GM04503 (cell line): ENCODE results near the gene MYCBPAP.

Source experiments
- DNase-seq: peaks from one replicate; pipeline ENCODE4 v3.0.0-alpha.2; 2012; ENCODE audit warnings: low read depth

MYCBPAP gene

GRCh38 chr17:50556803-50557202, 48.6 kb downstream of the MYCBPAP start:
- no peak for DNase-seq

GRCh38 chr17:50557630-50558029, 49.4 kb downstream of the MYCBPAP start:
- DNase-seq = no peak

DNA sequence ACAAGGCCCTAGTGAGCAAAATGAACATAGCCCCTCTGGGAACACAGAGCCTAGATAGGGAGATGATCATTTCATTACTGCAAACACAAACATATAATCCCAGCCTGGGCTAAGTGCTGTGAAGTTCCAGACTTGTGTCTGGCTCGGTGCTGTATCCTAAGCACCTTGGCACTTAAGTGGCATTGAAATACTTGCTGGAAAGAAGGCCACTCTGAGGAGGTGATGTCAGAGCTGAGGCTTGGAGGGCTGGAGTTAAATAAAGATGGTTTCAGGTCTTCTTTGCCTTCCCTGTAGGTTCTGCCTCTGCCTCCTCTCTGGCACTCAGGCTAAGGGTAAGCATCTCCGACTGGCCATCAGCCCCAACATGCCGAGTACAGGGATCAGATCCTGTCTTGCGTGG, 49.9 kb downstream of the MYCBPAP start:
- no peak for DNase-seq

DNA sequence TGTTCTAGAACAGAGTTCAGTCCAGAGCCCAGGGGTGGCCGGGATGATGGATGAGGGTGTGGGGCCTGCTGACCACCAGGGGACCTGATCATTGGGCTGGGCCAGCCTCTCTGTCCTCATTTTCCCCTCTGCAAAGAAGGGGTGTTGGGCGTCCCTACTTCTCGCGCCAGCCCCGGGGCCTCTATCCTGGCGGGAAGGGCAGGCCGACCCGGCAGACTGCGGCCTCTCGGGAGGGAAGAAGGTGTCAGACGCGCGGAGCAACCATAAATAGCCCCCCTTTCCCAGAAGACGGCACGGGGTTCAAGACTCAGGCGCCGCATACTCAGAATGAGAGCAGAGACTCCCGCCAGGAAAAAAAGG, 50.3 kb downstream of the MYCBPAP start:
- no peak for DNase-seq

DNA sequence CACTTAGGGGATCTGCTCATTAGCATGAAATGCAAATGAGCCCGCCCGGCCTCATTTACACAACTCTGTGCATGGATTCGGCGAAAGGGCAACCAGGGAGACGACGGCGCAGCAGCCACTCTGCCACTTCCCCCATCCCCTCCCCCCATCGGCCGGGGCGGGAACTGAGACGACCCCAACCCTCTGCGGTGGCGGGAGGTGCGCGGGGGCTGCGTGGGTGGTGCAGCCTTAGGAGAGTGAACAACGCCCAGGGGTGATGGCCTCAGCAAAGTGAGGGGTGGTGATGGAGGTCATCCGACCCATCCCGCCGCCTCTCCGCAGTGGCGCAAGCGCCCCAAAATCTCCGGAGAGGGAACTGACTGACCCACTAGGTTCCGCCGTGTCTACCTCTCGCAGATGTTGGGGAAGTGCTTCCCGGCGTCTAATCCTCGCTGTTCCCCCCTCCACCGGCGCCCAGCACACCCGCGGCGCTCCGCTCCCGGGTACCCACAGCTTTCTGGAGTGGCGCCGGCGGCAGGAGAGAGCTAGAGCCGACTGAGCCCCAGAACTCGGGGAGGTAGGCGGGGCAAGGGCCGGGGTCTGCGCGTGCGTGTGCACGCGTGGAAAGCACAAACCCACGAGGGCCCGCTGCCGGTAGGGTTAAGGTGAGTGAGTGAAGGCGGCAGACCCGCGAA, 50.8 kb downstream of the MYCBPAP start:
- DNase-seq = no peak

DNA sequence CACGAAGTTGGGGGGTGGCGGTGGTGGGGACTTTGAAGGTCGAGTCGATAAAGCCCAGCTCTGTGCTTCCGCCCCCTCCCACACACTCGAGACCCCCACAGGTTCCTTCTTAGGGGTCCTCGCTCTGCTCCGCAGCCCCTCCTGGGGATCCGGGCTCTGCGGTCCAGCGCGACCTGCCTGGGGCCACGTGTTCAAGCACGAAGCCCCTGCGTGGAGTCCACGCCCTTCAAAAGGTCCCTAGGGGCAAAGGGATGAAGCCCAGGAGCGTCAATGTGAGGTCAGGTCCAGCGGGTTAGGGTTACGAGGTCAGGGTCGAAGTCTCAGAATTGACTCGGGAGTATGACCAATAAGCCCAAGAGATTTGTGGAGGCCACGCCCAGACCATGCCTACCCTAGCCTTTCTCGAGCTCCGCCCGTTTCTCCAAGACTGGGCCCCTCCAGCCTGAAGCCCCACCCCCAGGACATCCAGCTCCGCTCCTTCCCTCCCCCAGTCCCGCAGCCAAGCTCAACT, 51.5 kb downstream of the MYCBPAP start:
- no peak for DNase-seq

DNA sequence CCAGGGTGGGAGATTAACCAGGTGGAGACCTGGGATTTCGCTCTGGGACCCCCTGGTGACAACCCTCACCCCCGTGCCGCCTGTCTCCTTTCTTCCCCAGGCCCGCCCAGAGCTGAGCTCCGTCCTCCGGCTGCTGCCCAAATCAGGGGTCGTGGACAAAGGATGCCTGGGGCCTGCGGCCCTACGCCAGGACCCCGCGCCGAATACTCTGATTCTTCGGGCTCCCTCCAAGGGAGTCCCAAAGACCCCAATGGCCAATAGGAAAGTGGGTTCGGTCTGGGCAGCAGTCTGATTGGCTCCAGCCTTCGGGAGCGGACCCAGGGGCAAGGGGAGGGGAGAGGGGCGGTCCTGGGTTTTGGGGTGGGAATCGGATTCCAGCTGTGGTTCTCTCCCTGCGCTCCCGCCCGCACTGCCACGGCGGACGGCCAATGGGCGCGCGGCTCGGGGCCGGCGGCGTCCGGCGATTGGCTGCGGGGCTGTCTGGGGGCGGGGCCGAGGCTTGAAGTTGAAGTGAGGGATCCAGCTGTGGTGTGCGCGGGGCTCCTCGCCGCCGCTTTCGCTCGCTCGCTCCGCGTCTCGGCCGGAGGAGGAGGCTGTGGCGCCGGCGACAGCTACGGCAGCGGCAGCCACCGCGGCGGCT, 52.1 kb downstream of the MYCBPAP start, which contains the start of gene CACNA1G:
Gene CACNA1G (plus strand): TSS at position 531 of the 640 bp plus-strand sequence. CDS start 745 bp downstream, outside the sequence.
- no peak for DNase-seq

- DNase-seq = no peak
These were observed 52.9 kb downstream of the MYCBPAP start for GRCh38 chr17:50560931-50561745.

GRCh38 chr17:50561746-50562141, 53.5 kb downstream of the MYCBPAP start:
- DNase-seq = no peak

DNA sequence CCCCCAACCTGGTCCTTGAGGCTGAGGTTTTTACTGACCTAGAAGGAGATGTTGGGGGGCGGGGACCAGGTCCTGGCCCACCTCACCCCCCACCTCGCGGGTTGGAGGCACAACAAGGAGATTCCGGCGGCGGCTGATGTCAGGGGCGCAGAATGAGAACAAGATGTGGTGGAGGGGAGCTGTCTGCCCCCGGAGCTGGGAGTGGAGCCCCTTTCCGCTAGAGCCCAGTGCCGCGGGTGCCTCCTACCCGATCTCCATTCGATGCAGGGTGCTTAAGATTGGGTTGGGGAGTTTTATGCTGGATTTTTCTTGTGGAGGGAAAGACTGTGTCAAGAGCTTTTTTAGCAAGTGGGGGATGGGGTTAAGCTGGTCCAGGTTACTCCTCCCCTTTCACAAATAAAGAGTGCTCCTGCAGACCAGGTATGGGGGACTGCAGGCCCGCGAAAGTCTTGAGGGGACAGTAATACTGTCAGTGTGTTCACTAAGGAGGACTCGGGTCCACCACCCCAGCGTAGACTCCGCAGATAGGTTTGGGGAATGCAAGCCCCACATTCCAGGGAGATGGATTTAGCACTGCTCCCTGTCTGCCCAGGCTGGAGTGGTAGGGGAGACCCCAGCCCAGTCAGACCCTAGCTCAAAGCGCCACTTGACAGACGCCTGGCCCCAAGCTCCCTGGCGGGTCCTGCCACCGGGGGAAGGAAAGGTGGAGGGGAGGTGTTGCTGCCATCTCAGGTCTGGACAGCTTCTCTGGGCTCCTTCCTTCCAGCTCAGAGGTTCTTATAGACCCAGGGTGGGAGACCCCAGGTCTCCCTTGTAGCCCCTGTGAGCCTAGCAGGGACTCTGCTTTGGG, 54.2 kb downstream of the MYCBPAP start:
- no peak for DNase-seq

- DNase-seq = no peak
These were observed 54.9 kb downstream of the MYCBPAP start for GRCh38 chr17:50563092-50563511.

DNA sequence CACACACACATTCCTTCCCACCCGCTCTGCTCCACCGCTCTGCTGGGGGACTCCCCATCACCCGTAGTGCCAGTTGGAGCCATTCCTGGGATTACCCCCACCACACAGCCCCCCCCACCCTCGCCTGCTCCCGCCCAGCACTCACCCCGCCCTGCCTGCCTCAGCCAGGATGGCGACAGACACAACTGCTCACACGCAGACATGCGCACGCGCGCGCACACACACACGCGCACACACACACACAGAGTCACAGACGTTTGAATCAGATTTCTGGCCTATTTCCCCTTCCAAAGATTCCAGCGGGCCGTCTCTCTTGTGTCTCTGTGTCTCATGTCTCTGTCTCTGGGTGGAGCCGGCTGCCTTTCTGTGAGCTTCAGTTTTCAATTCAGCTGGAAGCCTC, 56.7 kb downstream of the MYCBPAP start:
- peak; percentile 54 for DNase-seq

DNA sequence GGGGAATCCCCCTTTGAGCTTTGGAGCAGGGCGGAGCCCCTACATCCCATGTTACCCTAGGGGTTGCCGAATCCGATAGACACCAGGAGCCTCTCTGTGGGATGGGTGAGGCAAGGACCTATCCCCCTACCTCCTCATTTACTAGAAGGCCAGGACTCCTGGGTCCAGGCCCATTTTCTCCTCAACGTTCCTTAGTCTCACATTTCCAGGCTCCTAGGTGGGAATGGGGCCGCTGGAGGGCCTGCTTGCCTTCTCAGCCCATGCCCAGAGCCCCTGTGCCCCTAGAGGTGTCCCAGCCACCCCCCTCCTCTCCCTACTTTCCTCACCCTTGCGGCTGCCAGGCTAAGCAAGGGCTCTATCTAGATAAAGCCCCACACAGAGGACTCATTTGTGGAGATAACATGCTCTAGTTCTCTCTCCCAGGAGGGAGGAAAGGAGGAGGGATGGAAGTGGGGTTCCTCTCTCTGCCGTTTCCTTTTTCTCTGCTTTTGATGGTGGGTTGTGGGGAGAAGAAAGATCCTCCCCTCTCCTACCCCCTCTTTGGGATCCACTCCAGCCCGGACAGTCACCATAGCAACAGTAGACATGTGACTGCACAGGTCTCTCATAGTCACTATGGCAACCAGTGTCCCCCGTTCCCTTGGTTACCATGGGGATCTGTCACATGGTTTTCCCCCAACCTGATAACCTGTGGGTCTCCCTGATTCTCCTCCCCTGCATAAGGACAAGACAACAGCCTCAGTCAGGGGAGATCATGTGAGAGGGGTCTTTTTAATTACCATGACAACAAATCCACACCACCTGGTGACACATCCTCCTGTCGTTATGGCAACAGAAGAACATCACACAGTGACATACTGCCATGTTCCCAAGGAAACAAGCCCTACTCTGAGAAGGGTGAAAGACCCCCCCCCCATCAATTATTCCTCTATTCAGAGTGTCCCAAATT, 57.4 kb downstream of the MYCBPAP start:
- DNase-seq = no peak

DNA sequence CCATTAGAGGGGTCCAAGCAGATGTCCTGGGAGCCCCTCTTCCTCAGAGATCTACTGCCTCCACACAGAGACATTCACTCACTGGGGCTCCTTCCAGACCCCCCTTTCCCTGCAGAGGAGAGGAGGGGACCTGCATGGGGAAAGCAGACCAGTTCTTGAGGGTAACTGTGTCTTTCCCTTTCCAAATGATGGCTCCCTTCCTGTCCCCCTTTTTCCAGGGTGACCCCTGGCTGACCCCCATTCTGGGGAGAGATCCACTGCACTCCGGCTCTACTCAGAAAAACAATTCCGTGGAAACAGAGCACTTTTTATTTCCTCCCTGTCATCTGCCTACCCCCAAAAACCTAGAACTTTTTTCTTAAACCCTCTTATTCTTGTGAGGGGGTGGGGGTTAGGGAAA, 58.6 kb downstream of the MYCBPAP start:
- DNase-seq = no peak

DNA sequence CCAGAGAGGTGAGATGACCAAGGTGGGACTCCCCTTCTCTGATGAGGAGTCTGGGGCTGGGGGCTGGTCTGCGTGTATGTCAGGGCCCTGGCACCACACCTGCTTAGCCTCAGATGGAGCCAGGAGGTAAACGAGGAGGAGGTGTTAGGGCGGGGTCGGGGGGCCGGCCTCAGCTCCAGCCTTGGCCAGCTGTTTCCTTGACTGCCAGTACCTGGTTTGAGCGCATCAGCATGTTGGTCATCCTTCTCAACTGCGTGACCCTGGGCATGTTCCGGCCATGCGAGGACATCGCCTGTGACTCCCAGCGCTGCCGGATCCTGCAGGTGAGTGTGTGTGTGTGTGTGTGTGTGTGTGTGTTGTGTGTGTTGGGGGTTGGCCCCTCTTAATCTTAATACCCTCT, 60.4 kb downstream of the MYCBPAP start:
- DNase-seq = no peak

DNA sequence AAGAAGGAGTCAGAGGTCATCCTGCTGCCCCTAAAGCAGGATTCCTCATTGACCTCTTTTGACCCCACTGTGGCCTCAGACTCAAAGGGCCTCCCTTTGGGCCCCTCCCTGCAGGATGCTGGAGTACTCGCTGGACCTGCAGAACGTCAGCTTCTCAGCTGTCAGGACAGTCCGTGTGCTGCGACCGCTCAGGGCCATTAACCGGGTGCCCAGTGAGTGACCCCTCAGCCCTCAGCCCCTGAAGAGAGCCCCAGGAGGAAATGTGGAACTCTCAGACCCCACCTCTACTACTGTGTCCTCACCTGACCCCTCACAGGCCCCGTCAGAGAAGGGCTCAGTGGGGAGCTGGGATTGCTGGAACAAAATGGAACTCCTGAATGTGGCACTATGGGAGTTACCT, 61.4 kb downstream of the MYCBPAP start:
- DNase-seq = no peak

DNA sequence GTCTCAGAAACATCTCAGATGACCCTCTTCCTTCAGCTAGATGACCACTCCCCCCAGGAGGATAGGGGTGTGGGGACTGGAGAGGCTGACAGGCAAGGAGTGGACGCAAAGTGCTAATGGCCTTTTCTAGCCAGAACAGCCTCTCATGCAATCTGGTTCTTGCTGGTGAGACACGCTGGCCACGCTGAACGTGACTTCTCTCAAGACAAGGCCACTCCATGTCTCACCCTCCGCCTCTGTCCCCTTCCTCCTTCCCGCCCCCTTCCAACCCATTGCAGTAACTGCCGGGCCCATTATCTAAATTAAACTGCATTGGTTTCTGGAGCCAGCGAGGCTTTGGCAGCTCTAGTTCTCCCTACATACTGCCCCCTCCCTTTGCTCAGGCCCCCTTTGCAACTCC, 61.8 kb downstream of the MYCBPAP start:
- no peak for DNase-seq

GRCh38 chr17:50570528-50570927, 62.3 kb downstream of the MYCBPAP start:
- no peak for DNase-seq

DNA sequence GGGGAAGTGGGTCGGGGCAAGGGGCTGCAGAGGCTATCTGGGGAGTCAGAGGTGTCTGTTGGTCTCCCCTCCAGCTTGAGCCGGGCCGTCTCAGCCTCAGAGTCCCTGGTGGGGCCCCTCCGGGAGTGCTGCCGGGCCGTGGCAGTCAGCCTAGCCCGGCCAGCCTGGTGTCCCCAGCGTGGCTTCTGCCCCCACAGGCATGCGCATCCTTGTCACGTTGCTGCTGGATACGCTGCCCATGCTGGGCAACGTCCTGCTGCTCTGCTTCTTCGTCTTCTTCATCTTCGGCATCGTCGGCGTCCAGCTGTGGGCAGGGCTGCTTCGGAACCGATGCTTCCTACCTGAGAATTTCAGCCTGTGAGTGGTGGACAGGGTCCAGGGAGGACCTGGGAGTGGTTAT, 63.4 kb downstream of the MYCBPAP start:
- no peak for DNase-seq

DNA sequence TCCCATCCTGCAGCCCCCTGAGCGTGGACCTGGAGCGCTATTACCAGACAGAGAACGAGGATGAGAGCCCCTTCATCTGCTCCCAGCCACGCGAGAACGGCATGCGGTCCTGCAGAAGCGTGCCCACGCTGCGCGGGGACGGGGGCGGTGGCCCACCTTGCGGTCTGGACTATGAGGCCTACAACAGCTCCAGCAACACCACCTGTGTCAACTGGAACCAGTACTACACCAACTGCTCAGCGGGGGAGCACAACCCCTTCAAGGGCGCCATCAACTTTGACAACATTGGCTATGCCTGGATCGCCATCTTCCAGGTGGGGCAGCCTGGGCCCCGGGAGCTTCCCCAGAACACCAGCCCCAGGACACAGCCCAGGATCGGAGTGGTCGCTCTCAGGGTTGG, 64.3 kb downstream of the MYCBPAP start:
- DNase-seq = no peak
